ENCODE data around the gene IL31. TPM values are rescaled to one million over a fixed set of nuclear protein-coding genes. Genes with fewer than 3 reads are reported as not detected.

IL31 gene
- total and polyA plus RNA-seq, 2 donors (not counting 3 experiments of a cell fraction or from before 2014, with no cell fraction given): not detected

DNA sequence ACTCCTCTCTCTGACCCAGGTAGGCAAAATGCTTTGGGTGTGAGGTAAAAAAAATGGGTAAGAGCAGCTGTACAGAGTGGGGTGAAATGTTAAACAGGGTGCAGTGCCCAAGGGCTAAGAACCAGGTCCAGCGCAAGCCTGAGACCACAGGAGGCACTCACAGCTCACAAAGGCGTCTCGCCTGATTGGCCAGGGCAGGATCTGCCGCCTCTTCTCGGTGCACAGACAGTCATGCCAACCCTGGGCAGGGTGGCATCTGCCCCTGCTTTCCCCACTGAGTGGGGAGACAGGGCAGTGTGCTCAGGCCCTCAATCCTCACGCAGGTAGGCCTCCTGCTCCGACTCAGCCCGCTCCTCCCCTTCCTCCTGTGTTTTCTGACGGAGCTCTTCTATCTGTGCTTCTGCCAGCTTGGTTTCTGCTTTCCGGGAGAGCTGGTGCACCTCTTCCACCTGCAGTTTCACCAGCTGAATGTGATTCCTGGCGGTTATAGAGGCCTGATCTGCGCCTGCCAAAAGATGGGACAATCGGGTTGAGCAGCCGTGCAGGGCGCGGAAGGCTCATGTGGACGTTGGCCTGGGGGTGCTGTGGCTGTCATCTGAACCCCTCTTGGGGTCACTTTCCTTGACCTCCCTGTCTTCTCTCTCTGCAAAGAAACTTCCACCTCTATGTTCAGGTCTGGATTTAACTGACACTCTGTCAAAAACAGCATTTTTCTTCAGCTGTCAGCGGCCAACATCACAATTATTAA, 34.2 kb upstream of the IL31 start:
- Histone ChIP-seq H4K20me1 (replicated peaks; ENCODE audit: control insufficient read depth, extremely low read depth, insufficient read depth, low read length) (no peaks in the 10 kb centered on the region), H3K9me3 (replicated peaks; ENCODE audit: control insufficient read depth, insufficient read depth, low read length) (no peaks in the 10 kb centered on the region), H2AFZ (ENCODE audit: low read depth, low read length) (no peak overlapping the region), H3K9ac (replicated peaks; ENCODE audit: extremely low read depth, insufficient read depth, low read length) (no peak overlapping the region), H3K4me3 (replicated peaks in 1 of 3; ENCODE audit: insufficient read depth in 1 of 3, low read depth in 1 of 3, low read length in 3 of 3) (no peak overlapping the region), H3K9me1 (replicated peaks; ENCODE audit: control insufficient read depth, extremely low read depth, insufficient read depth, low read length) (no peaks in the 10 kb centered on the region), H3K79me2 (ENCODE audit: control insufficient read depth, insufficient read depth, low read length) (no peaks in the 10 kb centered on the region), H3K4me1 (ENCODE audit: control insufficient read depth, extremely low read depth, insufficient read depth, low read length) (peaks cover 6% of the 10 kb centered on the region), H3K27ac (ENCODE audit: insufficient read depth, low read depth, low read length) (no peak overlapping the region), H3K27me3 (ENCODE audit: control insufficient read depth in 2 of 2, insufficient read depth in 2 of 2, low read length in 2 of 2) (peaks cover 9 to 18% of the 10 kb centered on the region in 2 experiments), H3K4me2 (ENCODE audit: insufficient read depth, low read length) (no peak overlapping the region), H3K36me3 (ENCODE audit: control insufficient read depth in 2 of 2, extremely low read depth in 1 of 2, insufficient read depth in 2 of 2, low read length in 2 of 2) (peaks cover 18% of the 10 kb centered on the region in 2 experiments)
- intact Hi-C loops (cut with micrococcal nuclease): no loop called here
- BruUV-seq (replicated peaks): TSS peak; percentile 23
- FAIRE-seq (no peak), DNase-seq (ENCODE audit: low read depth, low spot score) (no peak)
- dilution Hi-C loops (cut with MboI; ENCODE audit: extremely low pct_ligation_motif_present, low sequenced_read_pairs): no loop called here
- ChIA-PET POLR2A (no interaction called here), CTCF (interaction anchor here (1.3 kb wide), 1 partner anchor 17 kb away, joined by 3 read pairs; no protein-coding TSS in a partner anchor)
- TF ChIP-seq FOS (IDR thresholded peaks at IDR 0.05; ENCODE audit: borderline replicate concordance, insufficient read depth, low read length): no peak
- TF ChIP-seq MYC (IDR thresholded peaks at IDR 0.05; ENCODE audit: low read depth, low read length): no peak
- TF ChIP-seq, protein P1, sequence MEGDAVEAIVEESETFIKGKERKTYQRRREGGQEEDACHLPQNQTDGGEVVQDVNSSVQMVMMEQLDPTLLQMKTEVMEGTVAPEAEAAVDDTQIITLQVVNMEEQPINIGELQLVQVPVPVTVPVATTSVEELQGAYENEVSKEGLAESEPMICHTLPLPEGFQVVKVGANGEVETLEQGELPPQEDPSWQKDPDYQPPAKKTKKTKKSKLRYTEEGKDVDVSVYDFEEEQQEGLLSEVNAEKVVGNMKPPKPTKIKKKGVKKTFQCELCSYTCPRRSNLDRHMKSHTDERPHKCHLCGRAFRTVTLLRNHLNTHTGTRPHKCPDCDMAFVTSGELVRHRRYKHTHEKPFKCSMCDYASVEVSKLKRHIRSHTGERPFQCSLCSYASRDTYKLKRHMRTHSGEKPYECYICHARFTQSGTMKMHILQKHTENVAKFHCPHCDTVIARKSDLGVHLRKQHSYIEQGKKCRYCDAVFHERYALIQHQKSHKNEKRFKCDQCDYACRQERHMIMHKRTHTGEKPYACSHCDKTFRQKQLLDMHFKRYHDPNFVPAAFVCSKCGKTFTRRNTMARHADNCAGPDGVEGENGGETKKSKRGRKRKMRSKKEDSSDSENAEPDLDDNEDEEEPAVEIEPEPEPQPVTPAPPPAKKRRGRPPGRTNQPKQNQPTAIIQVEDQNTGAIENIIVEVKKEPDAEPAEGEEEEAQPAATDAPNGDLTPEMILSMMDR (IDR thresholded peaks at IDR 0.05; ENCODE audit: extremely low read depth in 1 of 2, insufficient read depth in 1 of 2, low read depth in 1 of 2, low read length in 2 of 2): no peak
- TF ChIP-seq, protein P2, sequence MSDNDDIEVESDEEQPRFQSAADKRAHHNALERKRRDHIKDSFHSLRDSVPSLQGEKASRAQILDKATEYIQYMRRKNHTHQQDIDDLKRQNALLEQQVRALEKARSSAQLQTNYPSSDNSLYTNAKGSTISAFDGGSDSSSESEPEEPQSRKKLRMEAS (IDR thresholded peaks at IDR 0.05; ENCODE audit: insufficient read depth, insufficient read length): no peak
- TF ChIP-seq POLR2A (IDR thresholded peaks at IDR 0.05; ENCODE audit: low read depth, low read length): no peak
- no peak for TF ChIP-seq JUN (IDR thresholded peaks at IDR 0.05; ENCODE audit: borderline replicate concordance, insufficient read depth, insufficient read length, low read depth)
- no peak for TF ChIP-seq GATA2 (IDR thresholded peaks at IDR 0.05; ENCODE audit: insufficient read depth, insufficient read length, low read depth, low read length)
- no peak for TF ChIP-seq POLR2AphosphoS5 (IDR thresholded peaks at IDR 0.05; ENCODE audit: insufficient read depth, low read depth, low read length)
- no peak for TF ChIP-seq EZH2 (IDR thresholded peaks at IDR 0.05; ENCODE audit: borderline replicate concordance, low read depth, low read length, severe bottlenecking)

All from endothelial cell of umbilical vein (primary cell).